ENCODE measurements around the gene PDE5A.

GRCh38 chr4:119570401-119570800 is 58.2 kb downstream of the PDE5A start:
- TF ChIP-seq CTCF (IDR thresholded peaks at IDR 0.05) (no peak), POLR2AphosphoS5 (IDR thresholded peaks at IDR 0.05; ENCODE audit: low read depth, low read length) (no peak)
